Suprapubic skin (tissue), 4 donors: Measurements from ENCODE around the gene BASP1.
"Not testable (repeated sequence)": the region's sequence is repeated elsewhere in the genome, so short reads cannot be mapped to it uniquely, and the experiment has no call there.

Experiments
- CTCF ChIP-seq, 2 donors: fragments of 200-600 bp in 1 of 2; fragments of 450-650 bp in 1 of 2; sonication (generic) in 1 of 2; IDR thresholded peaks; one replicate each; pipeline ENCODE4 v1.5.1; 2016 to 2019; ENCODE audit warnings: antibody characterized with exemption in 2 of 2, mild to moderate bottlenecking in 1 of 2, moderate library complexity in 1 of 2
- POLR2A ChIP-seq, 2 donors: fragments of 450-650 bp; IDR thresholded peaks; one replicate each; pipeline ENCODE4 v1.6.1; 2017; ENCODE audit warnings: antibody characterized with exemption in 2 of 2, mild to moderate bottlenecking in 2 of 2, moderate library complexity in 2 of 2
- POLR2AphosphoS5 ChIP-seq, 3 donors: sonication (generic); formaldehyde crosslinking; IDR thresholded peaks; one replicate each; pipeline ENCODE4 v1.6.1; 2017; ENCODE audit warnings: antibody characterized with exemption in 3 of 3

- TF ChIP-seq POLR2A, POLR2AphosphoS5, CTCF (IDR thresholded peaks at IDR 0.05): not testable (repeated sequence)
These were observed 101.7 kb downstream of the BASP1 start for GRCh38 chr5:17319095-17319494.
